HG02571 (cell line): Measurements from ENCODE around the gene PDE5A.

Experiments used
- ATAC-seq: cut with Tn5 transposase; IDR thresholded peaks from one replicate; pipeline ENCODE4 v1.9.1; 2021; ENCODE audit warnings: mild to moderate bottlenecking, moderate library complexity; ENCODE audit not compliant: unreplicated experiment

The PDE5A gene

GRCh38 chr4:119587796-119588195 lies 40.8 kb downstream of the PDE5A start:
- no peak for ATAC-seq

DNA sequence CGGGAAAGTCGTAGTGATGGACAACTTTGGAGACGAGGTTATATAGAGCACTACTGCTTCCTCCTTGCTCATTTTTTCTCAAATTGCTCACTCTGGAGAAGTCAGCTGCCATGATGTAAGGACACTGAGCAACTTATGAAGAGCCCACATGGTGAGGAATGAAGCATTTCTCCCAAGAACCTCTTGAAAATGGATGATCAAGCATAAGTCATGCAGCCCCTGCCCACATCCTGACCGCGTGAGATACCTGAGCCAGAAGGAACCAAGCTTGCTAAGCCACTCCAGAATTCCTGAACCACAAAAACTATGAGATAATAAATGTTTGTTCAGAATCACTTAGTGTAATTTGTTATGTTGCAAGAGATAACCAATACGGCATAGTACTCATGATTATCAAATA lies 42.8 kb downstream of the PDE5A start:
- no peak for ATAC-seq

GRCh38 chr4:119581190-119581873 lies 47.3 kb downstream of the PDE5A start:
- no peak for ATAC-seq

GRCh38 chr4:119580293-119580692 lies 48.3 kb downstream of the PDE5A start:
- no peak for ATAC-seq

DNA sequence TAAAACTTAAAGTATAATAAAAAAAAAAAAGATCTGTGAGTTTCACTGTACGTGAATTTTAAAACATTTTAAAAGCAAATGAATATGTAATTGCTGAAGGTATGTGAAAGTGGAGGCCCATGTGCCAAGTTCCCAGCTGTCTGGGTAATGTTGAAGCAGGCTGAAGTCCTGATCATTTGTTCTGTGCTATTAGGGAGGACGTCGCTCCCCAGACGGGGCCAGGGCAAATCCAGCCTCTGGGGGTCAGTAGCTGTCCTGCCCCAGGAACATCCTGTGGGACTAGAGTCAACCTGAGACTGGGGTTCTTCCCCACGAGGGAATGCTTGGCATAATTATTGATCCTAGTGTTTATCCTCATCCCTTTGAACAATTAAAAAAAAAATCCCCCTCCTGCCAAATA lies 48.8 kb downstream of the PDE5A start:
- ATAC-seq: no peak

DNA sequence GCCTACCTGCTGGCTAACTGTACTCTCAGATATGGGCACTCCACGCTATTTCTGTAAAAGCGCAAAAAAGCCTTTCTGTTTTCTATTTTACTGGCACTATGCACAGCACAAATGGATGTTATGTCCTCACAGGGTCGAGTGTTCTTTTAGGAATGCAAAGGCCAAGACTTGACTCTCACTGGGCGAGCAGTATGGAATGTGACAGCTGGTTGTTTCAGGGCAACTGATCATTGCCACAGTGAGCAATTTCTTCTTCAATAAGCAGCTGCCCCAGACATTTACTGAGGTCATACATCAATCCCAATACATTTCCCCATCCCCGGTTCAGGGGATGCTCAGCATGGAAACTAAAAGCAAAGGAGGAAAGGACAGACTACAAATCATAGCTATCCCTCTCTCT lies 58.2 kb downstream of the PDE5A start:
- no peak for ATAC-seq

- ATAC-seq: no peak
These were observed 64.5 kb downstream of the PDE5A start for GRCh38 chr4:119564106-119564505.

GRCh38 chr4:119559044-119559647 lies 69.5 kb downstream of the PDE5A start:
- no peak for ATAC-seq

DNA sequence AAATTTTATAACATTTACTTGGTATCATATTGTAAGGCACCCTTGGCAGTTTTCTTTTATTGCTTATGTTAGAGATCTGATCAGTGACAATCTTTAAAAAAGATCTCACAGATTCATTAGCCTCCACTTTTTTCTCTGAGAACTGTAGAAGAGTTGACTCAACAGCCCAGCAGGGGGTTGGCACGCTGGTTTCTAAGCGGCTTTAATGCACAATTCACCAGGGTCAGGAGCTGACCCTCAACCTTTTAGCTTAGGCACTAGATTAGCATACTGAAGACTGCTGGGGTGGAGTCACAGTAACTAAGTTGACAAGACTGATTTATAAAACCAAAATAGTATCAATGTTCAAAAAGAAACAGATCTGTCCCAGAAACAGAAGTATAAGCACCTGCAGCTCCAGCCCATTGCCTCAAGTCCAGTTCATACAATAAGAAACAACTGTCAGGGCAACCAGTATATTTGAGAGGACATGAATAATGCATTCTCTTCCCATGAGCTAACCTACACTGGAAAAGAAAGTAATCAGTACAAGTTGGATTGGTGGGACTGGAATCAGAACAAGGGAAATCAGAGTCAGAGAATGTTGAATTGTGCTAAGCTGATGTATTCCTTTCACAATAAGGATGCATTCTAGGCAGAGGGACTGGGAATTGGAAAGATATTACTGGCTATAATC lies 77.6 kb downstream of the PDE5A start:
- no peak for ATAC-seq

DNA sequence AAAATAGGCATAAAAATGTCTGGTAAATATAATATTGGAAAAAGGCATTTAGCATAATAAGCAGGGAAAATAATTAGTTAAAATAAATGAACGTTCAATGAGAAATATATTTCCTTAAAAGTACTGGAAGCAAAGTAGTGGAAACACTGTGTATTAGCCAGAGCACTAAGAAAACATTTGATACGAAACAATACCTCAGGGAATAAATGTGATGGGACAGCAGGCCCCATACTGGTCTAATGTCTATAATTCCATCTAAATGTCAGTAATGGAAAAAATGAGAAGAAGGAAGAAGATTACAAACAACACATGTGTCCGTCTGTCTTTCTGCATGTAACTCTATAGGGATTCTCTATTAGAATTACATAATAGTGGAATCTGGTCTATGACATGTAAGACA lies 79.0 kb downstream of the PDE5A start:
- ATAC-seq: no peak

- no peak for ATAC-seq
These were observed 84.8 kb downstream of the PDE5A start for GRCh38 chr4:119543779-119544178.

GRCh38 chr4:119543187-119543586 lies 85.4 kb downstream of the PDE5A start:
- ATAC-seq: no peak

DNA sequence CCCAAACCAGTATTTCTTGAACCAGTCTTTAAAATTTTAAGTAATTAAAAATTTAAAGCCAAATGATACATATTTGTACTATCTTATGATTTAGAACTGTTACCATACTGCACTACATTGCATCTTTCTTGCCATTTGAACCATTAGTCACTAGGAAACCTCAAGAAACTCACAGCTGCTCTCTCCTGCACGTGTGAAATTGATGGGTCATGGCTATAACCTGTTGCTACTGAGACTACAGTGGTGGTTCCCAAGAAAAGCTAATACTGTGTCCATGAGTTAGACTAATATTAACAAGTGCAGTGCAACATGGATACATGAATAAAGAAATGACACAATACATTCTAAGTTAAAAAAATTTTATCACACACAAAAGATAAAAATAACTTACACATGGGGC lies 88.4 kb downstream of the PDE5A start:
- peak; percentile 50 for ATAC-seq

GRCh38 chr4:119537586-119537985 lies 91.0 kb downstream of the PDE5A start:
- no peak for ATAC-seq

GRCh38 chr4:119536572-119537528 lies 91.8 kb downstream of the PDE5A start:
- no peak for ATAC-seq

DNA sequence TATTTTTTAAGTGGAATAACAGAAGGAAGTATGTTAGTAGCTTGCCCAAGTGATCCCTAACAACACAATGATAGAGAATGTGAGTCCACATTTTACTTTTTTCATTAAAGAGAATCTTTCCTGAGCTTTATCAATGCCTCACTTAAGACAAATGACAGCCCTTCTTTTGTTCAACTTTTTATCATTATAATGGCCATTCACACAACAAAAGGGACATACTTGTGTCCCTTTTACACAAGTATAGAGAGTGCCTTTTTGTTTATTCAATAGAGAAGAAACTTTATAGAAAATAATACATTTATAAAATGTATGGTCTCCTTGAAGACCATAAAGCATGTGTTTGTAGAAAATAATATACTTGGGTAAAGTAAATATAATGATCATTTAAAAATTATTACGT lies 96.3 kb downstream of the PDE5A start:
- no peak for ATAC-seq

DNA sequence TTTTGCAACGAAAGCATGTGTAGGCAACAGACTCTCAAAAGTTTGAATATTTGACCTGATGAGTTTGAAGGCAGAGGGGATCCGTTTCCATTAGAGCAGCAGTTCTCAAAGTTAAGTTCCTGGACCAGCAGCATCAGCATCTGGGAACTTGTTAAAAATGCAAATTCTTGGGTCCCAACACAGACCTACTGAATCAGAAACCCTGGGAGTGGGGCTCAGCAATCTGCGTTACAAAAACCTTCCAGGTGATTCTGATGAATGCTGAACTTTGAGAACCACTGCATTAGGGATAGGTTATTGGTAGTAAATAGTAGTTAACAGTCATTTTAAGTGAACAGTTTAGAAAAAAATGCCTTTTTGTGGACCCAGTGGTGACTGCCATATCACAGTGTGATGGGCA lies 98.8 kb downstream of the PDE5A start:
- no peak for ATAC-seq

DNA sequence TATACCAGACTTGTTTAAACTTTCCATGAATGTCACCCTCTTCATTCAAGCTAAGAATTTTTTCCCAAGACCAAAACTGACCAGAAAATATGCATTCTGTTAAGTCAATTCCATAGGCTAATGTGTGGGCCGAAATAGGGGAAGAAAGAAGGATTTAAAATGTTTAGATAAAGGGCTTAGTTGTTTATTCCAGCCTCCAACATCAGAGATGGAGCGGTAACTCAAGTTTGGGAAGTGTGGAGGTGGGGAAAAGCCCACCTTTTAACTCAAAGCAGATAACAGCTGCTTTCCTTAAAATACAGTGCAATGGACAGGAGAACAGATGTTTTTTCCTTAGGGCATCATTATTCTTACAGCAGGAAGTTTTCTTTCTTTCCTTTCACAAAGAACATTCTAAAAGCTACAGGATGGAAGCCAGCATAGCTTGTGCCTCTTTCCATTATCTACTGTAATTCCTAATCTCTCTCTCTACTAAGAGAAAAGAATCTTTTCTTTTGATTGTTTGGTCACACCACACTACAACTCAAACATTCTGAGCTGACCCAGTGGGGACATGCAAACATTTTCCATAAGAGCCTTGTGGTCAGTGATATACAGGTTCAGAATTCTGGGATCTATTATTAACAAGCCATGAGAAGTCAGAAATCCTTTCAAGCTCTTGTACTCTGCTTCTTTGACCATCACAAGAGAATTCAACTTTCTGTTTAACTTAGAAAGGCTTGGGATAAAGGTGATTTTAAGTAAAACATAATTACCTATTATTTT lies 101.6 kb downstream of the PDE5A start:
- ATAC-seq: no peak

GRCh38 chr4:119525771-119526712 lies 102.6 kb downstream of the PDE5A start:
- no peak for ATAC-seq
